ENCODE results near the gene RNF222.

The RNF222 gene, protein sequence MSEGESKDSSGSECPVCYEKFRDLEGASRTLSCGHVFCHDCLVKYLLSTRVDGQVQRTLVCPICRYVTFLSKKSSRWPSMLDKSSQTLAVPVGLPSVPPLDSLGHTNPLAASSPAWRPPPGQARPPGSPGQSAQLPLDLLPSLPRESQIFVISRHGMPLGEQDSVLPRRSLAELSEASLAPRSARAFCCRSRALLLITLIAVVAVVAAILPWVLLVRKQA

DNA sequence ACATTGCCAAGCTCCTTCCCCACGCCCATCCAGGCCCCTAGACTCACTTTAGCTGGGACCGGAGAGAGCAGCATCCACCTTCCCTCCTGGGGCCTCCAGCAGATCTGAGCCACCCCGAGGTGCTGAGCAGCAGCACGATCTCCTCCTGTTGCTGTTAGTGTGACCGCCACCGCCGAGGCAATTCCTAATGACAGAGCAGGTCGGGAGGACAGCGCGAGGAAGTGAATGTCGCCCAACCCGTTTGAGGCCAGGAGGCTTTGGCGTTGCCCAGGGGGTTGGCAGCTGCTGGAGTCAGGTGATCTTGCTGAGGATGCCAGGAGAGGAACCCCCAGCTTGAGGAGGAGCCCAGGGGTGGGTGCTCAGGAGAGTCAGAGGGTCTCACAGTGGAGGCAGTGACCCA lies at the start of gene RNF222:
RNF222 (minus strand) TSS at position 192 of the 400 bp plus-strand sequence. CDS start 4,366 bp downstream, outside the sequence.
- DNase-seq (ENCODE audit: low spot score): no peak

DNA sequence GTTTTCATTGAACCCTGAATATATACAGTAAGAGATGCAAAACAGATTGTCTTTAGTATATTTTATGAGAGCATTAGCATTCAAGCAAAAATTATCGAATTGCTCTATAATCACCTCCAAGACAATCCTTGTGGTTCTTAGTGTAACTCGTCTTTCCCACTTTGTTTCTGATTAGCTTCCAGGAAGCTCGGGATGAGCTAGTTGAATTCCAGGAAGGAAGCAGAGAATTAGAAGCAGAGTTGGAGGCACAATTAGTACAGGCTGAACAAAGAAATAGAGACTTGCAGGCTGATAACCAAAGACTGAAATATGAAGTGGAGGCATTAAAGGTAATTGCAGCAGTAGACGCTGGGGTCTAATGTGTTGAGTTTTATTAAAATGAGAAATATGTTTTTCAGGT lies 47.9 kb upstream of the RNF222 start:
- DNase-seq (ENCODE audit: low spot score): no peak

DNA sequence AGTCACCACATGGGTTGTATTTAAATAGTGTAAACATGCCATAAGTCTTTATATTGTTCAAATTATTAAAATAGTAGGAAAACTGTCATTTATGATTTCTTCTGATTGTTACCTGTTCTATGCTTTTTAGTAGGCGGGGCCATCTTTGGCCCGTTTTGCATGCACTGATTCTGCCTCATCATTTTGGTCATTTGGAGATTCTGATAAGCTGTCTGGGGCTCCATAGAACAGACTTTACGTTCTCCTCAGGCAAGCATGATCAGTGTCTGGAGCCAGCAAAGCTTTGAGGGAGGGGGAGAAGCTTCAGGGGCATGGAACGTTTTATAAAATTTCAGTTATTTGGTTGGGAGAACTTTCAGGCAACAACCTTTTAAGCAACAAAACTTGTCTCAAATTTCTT lies 46.9 kb upstream of the RNF222 start:
- DNase-seq (ENCODE audit: low spot score): no peak

DNA sequence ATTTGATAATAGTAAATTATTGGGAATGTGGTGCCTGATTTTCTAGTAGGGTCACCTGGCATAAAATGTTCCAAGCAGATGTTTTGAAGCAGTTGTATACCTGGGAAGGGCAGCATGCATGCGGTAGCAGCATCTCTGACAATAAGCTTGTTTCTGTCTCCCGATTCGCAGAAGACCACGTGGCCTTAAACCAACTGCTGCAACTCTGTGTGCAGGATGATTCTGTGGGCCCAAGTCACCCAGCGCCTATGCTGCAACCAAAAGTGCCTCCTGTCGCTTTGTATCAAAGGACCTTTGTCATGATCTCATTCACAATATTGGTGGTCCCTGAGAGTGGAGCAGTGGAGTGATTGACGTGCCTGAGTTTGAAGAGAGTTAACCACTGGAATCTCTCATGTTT lies 46.1 kb upstream of the RNF222 start:
- DNase-seq (ENCODE audit: low spot score): no peak

DNA sequence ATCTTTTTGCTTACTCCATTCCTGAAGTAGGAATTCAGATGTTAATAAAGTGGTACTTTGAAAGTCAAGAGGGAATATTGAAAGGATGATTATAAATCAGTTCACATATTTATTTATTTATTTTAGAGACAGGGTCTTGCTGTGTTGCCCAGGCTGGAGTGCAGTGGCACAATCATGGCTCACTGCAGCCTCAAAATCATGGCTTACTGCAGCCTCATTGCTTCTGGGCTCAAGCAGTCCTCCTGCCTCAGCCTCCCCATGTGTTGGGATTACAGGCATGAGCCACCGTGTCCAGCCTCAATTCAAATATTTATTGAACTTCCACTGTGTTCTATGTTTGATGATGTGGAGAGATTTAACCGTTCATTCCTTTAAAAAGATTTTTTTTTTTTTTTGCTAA lies 44.7 kb upstream of the RNF222 start:
- DNase-seq (ENCODE audit: low spot score): no peak

DNA sequence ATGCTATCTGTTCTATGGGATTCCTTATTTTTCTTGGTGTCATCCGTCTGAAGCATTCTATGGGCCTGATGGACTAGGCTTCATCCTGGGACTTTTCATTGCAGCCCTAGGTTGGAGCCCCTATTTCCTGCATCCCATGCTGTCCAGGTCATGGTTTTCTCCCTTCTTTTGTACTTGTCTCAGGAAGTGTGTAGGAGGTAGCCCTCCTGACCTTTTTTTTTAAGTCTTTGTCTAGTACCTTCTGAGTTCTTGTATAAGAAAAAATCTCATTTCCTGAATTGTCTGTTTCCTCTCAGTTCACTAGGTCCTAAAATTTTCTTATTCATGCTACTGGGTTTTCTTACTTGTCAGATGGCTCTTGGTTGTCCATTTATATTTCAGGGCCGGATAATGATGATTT lies 44.1 kb upstream of the RNF222 start:
- DNase-seq (ENCODE audit: low spot score): no peak

DNA sequence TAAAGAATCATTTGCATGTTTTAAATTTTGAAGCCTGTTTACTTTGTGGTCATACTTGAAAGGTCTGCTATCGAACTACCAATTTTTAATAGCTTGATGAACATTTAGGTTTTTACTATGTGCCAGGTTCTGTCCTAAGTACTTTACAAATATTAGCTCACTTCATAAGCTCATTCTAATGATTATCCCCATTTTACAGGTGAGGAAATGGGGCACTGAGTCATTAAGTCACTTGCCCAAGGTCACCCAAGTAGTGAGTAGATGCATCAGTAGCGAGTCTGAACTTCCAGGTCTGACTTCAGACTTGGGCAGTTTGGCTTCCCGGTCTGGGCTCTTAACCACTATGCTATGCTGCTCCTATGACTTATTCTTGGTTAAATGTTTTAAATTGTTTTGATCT lies 42.1 kb upstream of the RNF222 start:
- no peak for DNase-seq (ENCODE audit: low spot score)

DNA sequence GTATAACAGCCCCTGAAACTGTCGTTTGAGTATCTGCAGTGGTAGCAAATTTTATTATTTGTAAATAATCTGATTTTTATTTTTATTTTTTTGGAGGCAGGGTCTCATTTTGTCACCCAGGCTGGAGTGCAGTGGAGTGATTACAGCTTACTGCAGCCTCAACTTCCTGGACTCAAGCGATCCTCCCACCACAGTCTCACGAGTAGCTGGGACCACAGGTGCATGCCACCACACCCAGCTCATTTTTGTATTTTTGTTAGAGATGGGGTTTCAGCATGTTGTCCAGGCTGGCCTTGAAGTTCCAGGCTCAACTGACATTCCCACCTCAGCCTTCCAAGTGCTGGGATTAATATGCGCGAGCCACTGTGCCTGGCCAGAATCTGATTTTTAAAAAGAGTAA lies 40.8 kb upstream of the RNF222 start:
- DNase-seq (ENCODE audit: low spot score): no peak

DNA sequence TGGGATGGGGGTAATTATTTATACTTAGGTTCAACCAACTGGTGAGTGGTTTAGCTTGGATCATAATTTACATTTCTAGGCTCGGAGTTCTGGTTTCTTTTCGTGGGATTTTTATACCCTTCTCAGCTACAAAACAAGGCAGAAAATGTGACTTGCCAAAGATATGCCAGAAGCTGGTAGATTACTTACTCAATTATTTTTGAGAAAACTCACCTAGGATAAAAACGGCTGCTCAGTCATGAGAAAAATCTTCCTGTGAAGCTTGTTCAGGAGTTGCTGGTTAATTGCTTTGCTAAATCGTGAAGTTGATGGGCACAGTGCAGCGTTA lies 39.2 kb upstream of the RNF222 start:
- no peak for DNase-seq (ENCODE audit: low spot score)

DNA sequence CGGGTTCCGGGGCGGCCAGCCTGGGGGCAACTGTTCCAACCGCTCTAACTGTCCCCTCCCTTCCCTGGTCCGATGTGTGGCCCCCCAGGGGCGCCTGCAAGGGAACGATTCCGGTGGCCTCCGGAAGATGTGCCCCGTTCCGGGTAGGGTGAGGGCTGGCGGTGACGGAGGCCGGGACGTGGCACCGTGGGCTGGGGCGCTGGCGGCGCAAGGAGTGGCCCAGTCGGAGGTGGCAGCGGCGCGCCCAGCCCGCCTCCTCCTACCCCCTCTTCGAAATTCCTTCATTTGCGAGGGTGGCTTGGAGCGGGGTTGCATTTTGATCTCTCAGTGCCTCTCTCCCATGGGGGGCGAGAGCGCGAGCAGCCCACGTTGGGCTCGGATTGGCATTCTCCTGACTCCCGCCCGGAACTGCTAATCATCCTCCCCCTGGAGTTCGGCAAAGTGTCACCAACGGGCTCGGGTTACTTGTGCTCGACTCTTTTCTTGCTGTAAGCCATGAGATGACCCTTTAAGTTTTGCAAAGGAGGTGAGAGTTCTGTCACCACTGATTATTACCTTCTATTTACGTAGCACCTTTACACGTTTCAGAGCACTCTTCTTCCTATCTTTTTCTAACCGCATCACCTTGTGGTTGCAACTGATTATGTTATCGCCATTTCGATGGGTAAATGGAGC lies 38.7 kb upstream of the RNF222 start:
- DNase-seq (ENCODE audit: low spot score): peak; percentile 70

DNA sequence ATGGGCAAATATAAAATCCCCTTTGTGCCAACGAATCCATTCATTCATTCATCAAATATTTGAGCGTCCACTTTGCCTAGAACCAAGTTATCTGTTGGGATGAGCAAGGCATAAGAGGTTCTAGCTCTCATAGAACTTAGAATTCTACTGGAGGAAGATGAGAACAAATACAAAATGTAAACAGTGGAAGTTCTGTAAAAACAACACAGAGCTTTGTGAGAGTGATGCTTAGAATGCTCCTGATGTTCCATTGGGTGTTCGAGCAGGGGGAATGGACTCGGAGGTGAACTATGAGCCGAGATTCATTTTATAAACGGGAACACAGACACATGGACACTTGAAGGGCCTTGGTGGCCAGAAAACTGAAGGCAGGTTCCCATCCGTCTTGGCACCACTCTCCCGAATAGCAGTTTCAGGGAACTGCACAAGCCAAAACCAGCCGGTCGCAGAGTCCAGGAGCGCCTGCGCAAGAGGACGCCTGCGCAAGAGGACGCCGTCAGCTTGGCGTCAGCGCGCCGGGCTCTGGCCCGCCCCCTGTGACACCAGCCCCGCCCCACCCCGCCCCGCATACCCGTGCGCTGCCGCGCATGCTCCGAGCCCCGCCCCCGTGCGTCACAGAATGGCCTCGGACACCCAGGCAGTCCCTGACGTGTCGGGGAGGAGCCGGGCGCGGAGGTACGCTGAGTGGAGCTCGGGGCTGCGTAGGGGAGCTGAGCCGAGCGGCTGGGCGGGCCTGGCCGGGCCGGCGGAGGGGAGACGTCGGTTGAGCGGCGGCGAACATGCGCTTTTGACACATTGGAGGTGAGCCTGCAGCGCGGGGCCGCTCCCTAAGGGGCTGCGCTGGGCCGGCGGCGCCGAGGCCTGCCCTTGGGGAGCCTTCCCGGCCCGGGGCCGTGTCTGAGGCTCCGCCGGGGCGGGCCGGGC lies 37.9 kb upstream of the RNF222 start, which contains the start of gene NDEL1:
NDEL1 (plus strand) TSS at position 640 of the 924 bp plus-strand sequence. CDS start 8,388 bp downstream, outside the sequence.
- peak; percentile 100 for DNase-seq (ENCODE audit: low spot score)

DNA sequence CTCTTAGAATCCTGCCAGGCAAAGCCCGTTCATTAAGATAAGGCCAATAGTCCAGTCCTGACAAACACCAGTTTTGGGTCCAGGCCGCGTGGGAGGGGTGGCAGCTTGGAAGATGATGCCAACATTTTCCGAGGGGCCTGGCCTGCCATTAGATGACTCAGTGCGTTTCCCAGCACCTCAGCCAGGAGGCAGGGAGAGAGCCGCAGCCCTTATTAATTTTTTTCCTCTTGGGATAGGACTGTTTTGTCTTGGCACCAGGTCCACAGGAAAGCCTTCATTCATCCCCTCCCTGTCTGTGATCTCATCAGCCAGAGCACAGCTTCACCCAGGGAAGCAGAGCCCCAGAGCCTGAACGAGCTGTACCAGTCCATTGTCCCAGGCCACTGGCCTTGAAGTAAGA lies 33.3 kb upstream of the RNF222 start:
- DNase-seq (ENCODE audit: low spot score): no peak

DNA sequence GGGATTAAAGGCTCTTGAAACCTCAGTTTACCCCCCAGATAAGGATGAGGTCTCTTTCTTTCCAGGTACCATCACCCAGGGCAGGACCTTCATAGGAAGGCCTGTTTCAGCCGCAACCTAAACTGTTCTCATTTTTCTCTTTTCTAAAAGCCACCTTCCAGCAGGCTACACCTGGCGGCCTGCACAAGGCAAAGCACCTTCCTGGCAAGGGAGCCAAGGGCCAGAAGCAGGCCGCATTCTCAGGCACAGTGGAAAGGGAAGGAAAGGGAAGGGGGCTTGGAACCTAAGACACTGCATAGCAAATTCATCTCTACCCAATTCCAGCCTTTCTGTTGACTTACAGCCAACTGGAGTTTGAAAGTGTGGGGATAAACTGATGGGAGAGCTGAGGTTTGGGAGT lies 29.2 kb upstream of the RNF222 start:
- no peak for DNase-seq (ENCODE audit: low spot score)

DNA sequence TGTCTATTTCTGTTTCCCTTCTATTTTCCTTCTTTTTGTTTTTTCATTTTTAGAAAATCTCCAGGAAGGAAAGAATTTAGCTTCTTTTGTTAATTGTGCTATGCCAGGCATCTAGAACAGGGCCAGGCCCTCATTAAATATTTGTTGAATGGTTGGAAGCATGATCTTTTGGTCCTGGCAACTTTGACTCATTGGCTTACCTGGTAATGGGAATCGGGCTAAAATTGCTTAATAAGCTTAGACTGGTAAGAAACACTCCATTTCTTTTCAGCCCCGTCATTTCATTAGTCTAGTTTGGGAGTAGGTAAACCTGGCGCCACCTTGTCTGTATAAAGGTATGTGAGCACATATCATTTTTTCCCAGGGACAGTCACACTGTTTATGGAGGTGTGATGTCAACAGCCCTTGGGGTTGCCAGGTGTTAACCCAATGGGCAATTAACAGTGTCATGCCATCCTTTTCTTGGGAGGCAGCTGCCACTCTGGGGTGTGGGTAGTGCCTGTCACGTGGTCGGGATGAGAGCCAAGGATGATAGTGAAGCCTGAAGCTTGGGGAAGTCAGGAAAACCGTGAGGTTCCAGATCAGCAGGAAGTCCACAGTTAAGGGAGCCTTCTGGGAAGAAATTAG lies 28.6 kb upstream of the RNF222 start:
- DNase-seq (ENCODE audit: low spot score): no peak

DNA sequence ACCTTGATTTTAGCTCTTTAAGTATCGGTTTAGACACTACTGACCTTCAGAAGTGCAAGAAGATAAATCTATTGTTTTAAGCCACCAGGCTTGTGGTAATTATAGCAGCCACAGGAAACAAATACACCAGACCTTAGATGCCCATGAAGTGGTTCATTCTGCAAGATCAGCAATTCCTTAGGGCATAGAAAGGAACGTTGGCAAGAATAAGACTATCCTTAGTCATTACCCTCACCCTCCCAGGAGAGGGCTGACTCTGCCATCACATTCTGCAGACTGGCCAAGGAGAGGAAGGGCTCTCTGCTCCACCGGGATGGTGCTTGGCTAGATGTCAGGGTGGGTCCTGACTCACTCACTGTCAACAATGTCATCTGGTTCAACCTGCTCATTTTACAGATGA lies 23.9 kb upstream of the RNF222 start:
- DNase-seq (ENCODE audit: low spot score): no peak

DNA sequence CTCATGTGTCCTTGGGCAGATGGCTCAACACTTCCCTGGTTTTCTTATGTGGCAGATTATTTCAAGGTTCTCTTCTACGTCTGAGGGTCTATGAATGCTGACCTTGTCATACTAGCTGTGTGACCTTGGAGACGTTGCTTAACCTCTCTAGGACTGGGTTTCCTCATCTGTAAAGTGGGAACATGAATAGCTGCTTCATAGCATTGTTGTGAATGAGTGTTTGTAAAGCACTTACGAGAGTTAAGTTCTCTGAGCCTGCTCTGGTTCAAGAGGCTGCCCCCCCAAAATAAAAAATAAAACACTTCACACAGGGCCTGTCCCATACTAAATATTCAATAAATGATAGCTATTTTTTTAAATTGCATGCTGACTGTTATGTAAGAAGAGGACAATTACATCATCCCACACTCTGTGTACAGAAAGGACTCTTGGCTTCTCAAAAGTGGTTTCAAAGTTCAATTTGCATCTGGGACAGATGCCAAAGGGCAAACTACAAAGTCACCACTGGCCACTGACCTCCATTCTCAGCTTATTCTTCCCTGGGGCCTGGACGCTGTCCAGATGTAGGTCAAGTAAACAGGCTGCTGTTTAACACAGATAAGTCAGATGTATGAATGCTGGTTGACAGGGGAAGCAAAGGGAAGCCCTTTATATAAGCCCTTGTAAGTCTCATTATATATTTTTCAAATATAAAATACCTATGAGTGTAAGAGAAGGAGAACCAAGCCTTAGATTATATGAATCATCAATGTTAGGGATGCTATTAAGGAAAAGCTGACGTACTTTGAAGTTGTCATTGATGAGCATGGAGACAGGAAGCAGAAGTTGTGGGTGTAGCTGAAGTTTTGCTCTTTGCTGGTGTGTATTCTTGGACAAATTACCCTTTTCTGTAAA lies 22.7 kb upstream of the RNF222 start:
- no peak for DNase-seq (ENCODE audit: low spot score)

DNA sequence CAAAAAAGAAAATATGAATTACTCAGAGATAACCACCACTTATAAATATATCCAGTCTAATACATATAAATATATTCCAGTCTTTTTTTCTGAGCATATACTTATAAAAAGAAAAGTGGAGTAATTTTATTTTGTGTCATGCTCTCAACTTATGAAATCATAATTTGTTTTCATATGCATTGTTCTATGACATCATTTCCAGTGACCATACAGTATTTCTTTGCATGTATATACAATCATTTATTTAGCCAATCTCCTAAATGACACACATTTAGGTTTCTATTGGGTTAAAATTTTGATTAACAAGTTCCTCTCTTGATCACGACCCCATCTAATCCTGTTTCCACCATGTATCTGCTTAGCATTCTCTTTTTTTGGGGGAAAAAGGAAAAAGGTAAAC lies 21.7 kb upstream of the RNF222 start:
- DNase-seq (ENCODE audit: low spot score): no peak

DNA sequence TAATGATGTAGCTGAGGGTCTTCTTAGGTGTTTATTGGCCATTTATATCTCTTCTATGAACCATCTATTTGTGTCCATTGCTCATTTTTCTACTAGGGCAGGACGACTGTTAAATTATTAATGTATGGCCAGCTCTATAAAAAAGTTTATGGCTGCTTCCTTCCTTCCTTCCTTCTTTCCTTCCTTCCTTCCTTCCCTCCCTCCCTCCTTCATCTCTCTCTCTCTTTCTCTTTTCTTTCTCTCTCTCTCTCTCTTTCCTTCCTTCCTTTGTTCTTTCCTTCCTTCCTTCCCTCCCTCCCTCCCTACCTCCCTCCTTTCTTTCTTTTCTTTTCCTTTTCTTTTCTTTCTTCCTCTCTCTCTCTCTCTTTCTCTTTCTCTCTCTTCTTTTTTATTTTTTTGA lies 20.8 kb upstream of the RNF222 start:
- no peak for DNase-seq (ENCODE audit: low spot score)

DNA sequence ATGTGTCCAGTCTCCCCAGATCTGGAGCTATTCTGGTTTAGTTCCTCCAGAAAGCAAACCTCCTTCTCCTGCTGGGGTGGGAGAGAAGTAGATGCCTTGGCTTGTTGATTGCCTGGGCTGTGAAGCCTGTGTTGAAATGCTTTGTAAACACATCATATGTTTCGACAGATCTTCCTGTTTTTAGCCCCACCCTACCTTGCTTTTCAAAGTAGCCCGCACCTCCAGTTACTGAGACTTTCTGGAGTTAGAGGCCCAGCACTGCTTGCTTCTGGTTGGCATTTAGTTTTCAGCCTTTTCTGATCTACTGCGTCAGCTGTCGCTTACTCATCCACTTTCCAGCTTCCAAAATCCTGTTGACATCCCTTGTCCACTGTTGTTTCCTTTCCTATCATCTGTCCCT lies 20.2 kb upstream of the RNF222 start:
- no peak for DNase-seq (ENCODE audit: low spot score)

DNA sequence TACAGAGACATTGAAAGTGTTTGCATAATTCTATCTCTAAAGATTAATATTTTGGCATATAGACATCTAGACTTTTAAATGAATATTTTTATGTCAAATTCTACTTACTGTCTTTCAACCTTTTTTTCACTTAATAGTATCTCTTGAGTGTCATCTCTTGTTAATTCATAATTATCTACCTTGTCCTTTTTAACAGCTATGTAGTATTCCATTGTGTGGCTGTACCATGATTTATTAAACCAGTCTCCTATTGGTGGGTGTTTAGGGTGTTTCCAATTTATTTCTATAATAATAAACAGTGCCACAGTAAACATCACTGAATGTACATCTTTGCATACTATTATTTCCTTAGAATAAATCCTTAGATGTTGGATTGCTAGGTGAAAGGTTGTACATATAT lies 16.3 kb upstream of the RNF222 start:
- no peak for DNase-seq (ENCODE audit: low spot score)

DNA sequence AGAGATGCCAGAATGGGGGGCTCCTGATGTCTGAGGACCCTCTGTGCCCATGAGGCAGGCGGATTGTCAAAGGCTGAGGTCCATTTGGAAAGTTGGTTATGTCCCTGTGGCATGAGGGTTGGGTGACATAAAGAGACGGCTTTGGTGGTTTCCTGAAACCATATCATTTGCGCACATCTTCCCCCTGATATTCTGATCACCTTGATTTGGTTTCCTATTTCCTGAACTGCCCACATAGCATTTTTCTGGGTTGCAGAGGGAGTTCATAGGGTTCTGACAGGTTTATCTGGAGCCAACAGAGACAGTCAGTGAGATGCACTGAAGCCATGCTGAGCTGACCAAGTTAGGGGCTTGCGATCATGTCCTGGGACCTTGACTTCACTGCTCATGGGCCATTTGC lies 15.7 kb upstream of the RNF222 start:
- DNase-seq (ENCODE audit: low spot score): no peak

DNA sequence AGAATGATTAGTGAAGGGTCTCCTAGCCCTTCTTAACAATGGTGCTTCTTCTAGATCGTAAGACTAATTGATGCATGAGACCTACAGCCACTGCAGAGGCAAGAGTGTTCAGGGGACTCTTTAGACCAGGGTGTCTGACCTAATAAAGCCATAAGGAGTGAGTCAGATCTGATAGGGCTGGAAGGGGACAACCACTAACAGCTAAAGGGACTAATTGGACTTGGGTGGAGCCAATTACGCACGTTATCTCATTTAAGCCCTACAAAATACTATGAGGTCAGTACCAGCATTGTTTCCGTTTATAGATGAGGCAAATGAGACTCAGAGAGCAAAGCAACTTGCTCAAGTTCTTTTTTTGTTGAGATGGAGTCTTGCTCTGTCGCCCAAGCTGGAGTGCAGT lies 14.5 kb upstream of the RNF222 start:
- DNase-seq (ENCODE audit: low spot score): no peak
